Stimulated activated naive CD4-positive, alpha-beta T cell treated with Interleukin-2 at 50 U/mL for 16 hours (primary cell): ENCODE measurements around the gene VSNL1.

ENCODE experiments used
- DNase-seq: peaks from one replicate; lab custom pipeline; 2025; lab: John Stamatoyannopoulos, UW

VSNL1 gene

DNA sequence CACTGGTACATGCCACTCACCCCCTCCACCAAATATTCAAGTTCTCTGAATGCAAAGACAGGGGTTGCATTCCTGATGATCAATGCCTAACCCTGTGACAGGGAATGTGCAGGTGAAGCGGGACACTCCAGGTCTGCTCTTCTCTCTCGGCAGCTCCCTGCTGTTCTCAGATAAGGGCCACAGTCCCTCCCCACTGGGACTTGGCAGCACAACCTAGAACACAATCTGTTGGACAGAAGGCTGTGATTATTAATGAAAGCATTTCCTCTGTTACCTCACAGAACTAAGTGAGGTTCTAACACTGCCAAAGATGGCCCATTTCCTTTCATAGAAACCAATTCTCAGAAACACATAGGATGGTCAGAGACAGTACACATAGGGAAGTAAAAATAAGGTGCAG lies 42.7 kb downstream of the VSNL1 start:
- no peak for DNase-seq

DNA sequence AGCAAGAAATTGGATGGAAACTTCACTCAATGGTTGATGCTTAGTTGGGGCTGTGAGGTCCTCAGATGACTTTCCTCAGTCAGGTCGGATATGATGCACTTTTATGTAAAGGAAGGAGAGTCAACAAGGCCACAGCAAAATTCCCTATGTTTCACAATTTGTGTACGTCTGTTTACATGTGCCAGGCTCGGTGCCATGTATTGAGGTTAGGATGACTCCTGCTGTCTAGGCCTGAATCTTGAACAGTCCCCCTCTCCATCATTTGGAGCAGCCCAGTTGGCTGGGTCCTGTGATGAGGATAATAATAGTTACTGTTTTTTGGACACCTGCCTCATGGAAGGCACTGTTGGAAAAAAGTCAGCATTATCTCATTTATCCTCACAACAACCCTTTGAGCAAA lies 43.1 kb downstream of the VSNL1 start:
- no peak for DNase-seq

DNA sequence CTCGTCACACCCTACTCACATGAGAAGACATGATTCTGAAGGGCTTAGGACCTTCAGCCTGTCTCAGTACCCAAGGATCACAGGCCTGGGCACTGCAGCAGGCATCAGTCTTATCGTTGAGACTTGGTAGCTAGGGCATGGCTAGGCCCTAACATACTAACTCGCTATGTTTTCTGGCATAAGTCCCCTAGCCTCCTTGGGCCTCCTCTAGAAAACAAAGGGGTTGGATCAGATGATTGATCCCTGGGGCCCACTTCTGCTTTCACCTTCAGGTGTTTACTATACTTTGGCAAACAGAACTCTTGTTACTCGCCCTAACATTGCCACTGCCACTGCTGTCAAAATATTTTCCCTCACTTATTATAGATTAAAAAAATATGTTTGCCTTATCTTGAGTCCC lies 44.2 kb downstream of the VSNL1 start:
- no peak for DNase-seq

DNA sequence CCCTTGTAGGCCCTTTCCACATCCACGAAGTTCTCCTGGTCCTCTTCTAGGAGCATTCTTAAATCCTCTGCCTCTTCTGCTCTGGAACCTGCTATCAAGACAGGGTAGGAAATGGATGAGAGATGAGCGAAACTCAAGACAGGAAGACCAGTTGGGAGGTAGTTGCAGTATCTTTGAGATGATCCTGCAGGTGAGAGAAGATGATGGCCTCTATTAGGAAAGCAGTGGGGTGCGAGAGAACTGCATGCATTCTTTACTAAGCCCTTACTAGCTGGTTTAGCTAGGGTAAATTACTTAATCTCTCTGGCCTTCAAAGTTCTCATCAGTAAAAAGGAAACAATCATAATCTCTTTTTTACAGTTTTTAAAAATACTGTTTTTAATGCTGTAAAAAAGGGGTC lies 47.0 kb downstream of the VSNL1 start:
- no peak for DNase-seq

DNA sequence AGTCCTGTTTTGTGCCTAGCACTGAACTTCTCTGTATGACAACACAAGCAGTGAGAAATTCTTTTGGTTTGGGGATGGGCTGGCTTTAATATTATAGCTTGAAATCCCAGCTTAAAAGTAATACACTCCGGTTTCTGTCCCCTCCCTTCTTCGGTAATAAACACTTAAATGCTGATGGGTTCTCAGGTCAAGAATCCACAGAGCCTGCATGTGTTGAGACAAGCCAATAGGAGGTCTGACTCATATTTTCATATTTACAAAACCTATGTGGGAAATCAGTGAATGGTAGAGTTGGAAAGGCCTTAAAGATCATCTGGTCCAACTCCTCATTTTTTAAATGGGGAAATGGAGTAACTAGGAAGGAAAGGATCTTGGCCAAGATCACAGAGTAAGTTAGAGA lies 47.5 kb downstream of the VSNL1 start:
- no peak for DNase-seq

DNA sequence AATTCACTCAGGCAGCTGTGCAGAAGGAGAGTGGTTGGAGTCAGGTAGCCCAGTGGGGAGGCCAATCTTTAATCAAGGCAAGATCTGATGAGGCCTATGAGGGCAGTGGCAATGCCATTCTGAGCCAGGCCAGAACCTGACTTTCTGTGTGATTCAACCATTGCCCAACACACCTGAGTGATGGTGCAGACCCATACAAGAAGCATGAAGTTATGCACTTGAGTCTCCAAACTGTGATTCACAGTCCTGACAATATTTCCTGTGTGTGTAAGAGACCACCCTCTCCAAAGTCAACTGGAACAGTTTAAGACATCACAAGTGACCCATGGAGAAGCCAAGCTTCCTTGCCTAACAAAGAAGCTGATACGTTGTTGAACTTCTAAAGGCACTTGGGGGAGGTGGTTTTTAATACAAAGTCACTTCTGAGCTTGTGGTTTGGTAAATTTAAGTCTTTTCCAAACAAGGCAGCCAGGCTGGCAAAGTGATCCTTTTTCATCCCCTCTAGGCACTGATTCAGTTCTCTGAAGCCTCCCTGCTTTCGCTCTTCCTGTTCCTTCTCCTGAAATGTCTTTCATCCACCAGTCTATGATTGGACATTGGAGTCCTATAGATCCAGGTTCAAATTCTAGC lies 49.0 kb downstream of the VSNL1 start:
- no peak for DNase-seq

DNA sequence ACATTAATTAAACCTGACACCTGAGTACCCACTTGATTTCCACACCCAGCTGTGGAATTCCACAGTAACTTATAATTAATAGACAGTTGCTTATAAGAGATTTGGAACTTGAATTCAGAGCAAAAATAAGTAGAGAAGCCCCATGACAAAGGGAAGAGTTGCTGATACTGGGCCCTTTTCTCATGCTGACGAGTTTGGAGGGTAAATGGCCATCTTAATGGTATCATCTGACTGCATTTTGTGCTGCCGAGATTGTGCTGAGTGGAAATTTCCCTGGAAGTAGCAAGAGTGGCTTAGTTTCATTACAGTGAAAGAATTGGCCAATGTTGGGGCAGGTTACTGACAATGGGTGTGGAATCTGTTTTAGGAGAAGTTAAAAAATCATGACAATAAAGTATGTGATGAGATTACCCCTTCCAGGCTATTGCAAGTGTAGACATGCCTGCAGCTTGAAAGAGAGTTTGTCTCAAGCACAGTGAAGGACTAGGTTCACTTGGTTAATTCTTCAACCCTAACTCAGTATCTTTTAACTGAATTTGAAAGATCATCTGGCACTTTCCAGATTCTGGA lies 49.9 kb downstream of the VSNL1 start:
- no peak for DNase-seq

DNA sequence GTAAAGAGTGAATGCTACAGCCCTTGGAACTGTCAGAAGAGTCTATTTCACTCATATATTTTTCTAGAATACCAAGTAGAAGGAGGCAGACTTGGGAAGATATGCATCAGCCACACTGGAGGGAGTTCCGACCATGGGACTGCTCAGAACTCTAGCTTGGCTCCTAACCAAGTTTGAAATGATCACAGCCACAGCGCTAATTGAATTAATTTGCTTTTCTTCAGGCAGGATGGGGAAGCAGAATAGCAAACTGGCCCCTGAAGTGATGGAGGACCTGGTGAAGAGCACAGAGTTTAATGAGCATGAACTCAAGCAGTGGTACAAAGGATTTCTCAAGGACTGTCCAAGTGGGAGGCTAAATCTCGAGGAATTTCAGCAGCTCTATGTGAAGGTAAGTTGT lies 51.4 kb downstream of the VSNL1 start:
- DNase-seq, result no peak

DNA sequence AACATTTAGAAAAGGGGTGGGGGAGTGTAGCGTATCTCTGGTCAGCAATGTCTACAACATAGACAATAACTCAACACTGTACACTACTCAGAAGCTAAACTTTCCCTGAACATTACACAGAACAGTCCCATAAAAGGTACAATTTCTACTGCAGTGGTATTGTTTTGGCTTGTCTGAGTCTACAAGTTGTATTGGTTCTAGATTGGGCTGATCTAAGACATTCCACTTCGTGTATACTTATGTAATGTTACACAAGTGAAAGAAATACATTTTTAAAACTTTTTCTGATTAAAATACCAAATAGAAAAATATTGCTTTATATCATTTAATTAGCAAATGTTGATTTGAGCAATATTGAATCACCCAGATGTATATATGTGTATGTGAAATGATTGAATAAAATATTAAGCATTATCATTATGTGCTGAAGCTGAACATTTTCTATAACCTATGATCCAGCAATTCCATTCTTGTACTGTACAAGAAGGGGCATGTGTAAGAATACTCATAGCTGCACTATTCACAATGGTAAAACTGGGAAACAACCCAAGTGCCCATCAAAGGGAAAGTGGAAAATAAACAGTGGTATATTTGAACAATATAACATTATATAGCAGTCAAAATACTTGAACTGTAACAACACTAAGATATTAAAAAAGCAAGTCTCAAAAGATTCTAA lies 52.4 kb downstream of the VSNL1 start:
- no peak for DNase-seq

DNA sequence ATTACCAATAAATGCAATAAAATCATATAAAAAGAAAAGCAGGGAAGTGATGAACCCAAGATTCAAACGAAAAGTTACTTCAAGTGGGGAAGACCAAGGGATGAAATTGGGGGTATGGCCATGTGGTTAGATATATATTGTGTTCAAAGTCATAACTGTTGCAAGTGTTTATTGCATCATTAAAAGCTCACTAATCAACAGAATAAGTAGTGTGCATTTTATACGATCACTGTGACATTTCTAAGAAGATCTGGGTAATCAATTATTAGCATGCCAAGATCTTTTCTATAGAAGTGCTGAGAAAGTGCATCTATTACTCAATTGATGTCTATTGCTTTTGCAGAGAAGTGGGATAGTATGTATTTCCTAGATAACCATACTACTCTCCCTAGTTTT lies 52.9 kb downstream of the VSNL1 start:
- DNase-seq, result no peak

DNA sequence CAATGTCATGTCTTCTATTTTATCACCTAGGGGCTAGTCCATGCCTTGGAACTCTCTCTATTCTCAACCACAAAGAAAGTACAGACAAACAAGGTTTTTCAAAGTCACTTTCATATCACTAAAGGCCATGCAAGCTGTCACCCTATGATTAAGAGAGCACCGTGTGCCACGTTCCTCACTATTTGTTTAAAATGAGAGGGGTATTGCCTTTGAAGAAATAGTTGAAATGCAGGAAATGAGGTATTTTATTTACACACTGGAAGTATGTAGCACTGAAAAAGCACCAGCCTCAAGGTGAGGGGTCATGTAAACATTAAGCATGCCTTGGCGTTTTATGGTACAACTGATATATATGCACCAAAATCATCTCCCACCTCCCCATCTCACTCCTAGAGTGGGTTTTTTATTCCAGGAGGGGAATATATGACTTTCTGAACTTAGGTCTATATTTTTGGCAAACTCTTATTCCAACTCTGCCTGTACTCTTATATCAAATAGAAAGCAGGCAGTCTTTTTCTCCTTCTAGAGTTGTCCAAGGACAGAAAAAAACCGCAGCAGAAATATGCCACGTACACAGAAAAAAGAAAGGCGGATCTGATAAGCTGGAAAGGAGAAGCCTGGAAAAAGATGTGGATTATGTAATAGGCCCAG lies 53.5 kb downstream of the VSNL1 start:
- no peak for DNase-seq

DNA sequence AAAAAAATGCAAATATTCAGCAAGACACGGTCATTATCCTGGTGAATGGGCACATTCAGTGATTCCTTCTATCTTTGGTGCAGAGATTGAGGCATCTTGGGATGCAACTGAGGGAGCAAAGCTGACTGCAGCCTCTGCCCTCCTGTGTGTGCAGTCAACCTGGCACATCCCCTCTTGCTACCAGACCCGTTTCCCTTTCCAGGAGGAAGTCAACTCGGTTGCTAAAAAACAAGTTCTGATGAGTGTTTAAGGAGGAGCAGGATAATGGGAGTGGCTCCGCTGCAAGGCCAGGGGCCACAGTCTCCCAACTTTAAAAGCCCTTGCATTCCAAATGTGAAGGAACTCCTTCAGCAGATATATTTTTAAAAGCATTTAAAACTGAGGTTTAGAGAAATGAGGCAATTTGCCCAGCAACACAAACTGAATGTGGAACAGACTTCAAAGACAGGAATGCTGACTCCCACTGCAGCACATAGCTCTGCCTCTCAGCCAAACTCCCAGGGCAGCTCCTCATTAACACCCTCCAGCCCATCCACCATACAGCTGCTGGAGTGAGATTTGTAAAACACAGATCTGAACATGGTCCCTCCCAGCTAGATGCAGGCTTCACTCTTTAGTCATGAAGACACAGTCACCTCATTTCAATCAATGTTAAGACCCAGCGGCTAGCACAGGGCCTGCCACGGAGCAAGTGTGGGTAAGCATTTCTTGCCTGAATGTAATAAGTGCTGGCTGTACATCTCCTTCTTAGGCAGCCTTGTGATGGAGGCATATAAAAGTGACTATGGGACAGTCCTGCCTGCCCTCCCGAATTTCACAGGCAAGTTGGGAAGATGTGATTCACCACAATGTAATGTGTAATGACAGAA lies 54.3 kb downstream of the VSNL1 start:
- no peak for DNase-seq

DNA sequence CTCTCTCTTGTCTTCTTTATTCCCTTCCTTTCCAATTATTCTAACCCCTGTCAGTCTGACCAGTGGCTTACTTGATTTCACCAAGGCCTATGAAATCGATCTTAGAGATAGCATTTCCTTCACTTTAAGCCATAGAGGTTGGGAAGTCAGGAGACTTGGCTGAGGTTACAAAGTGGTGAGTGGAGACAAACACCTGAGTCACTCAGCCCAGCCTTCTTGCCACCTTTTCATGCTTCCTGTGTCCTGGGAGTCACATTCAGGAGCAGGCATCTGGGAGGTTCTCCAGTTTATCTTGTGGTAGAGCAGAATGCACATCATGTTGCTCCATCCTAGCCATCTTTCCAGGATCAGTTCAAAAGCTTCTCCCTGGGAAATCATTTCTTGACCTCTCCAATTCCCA lies 59.1 kb downstream of the VSNL1 start:
- DNase-seq, result no peak

DNA sequence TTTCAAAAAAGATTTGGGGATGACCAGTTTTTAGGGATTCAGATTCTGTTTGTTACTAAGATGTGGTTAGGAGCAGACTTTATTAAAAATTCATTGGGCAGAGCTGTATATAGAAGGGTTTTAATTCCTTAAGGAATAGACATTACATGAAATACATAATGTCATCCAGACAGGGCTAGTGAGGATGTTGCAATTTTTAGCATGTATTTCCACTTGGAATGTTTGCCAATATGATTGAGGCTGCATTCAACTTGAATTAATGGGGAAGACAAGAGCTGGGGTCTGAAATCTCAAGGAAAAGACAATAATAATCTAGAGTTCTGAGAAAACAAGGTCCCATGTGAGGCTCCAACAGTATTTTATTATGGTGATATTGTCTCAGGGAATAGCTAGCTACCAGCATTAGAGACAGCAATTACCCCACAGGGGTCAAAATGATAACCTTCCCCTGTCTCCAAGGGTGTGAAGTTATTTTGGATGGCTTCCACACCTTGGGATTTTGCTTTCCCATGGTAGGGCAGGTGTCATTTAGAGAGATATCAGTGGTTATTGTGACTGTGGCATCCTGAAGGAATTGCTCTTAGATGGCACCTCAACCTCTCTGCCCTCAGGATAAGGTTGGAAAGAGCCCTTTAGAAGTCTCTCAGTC lies 60.2 kb downstream of the VSNL1 start:
- DNase-seq, result no peak

DNA sequence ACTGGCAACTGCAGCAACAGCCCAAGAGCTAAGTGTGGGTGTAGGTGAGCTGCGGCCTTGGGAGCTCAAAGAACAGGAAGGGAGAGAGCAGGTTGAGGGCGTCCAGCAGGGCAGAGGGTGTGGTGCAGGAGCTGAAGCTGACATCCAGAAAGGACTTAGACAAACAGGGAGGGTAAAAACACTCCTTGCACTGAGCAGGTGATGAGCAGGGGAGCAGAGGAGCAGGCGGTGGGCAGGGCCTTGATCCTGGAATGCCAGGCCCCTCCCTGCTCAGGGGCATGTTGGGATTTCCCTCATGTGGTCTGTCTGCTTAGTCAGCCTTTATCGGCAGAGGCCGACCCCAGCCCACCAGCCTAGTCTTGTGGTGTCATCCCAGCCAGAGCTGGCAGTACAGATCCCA lies 63.6 kb downstream of the VSNL1 start:
- no peak for DNase-seq

DNA sequence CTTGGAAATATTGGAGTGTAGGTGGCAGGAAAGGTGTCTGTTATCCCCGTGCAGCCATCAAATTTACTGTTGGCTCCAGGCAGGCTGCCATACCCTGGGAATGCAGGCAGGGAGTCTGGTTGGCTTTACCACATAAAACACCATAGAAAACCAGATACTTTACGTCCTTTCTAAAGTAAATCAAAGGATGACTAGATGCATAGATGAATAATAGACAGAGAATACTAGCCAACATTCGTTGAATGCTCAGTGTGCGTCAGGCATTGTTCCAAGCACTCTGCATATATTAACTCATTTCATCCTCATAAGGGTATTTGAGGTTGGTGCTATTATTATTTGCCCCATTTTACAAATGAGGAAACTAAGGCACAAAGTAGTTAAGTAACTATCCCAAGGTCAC lies 65.2 kb downstream of the VSNL1 start:
- no peak for DNase-seq

DNA sequence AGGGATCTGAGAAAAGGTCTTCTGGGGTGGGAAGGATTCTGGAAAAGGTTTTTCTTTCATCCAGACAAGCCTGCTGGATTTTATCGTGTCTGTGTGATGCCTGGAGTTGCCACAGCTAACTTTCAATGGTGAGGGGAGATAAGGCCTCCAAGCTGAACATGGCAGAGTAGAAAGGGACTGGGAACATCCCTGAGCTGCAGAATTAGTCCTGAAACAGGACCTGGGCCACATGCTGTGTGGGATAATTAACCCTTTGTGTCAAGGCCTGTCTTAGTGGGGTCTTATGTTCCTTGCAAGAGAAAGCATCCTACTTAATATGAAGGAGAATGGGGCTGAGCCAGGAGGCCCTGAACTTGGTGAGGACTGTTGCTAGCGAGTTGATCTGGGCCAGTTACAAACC lies 66.4 kb downstream of the VSNL1 start:
- no peak for DNase-seq

DNA sequence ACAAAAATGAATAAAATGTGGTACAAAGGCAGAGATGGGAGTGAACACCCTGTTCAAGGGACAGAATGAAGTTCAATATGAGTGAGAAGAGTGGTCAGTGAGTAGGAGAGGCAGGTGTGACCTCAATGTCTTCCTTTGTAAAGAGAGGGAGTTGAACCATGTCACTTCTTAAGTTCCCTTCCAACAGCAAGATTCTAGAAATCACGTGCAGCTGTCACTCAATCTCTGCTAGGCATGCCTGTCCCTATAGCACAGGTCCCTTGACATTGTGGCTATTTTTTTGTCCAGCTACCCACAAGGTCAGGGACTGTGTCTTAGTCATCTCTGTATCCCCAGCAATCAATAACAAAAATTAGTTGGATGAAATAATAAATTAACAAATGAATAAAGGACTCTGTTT lies 66.9 kb downstream of the VSNL1 start:
- no peak for DNase-seq

DNA sequence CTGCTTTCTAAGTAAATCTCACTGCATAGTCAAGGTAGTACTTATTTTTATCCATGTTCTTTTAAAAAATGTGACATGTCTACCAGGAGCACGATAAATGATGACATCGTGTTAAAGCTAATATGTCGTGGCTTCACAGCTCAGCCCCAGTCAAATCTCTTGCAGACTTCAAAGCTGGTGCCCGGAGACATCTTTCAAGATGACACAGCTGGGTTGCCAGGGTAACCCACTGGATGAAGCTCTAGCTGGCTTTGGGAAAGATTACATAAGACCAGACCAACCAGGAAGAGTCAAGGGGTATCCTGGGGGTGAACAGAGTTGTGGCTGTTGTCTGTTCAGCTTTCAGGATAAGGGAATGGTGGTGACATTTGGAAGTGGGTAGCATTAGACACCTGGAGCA lies 67.8 kb downstream of the VSNL1 start:
- DNase-seq, result no peak

DNA sequence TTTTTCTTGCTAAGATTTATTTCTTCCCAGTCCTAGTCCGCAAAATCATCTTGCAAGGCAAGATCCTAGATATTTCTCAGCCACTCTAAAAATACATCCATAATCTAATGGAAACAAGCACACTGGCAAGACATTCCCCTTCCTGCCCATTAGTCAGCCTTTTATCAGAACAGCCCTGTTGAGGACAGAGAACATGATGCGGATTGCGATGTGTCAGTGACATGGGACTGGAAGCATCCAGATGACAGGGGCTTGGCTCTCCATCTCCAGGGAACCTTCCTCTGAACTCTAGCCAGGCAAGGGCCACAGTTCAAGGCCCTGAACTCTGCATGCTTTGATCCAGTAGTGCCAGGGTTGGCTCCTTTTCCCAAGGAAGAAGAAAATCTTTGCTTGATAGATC lies 70.0 kb downstream of the VSNL1 start:
- no peak for DNase-seq

DNA sequence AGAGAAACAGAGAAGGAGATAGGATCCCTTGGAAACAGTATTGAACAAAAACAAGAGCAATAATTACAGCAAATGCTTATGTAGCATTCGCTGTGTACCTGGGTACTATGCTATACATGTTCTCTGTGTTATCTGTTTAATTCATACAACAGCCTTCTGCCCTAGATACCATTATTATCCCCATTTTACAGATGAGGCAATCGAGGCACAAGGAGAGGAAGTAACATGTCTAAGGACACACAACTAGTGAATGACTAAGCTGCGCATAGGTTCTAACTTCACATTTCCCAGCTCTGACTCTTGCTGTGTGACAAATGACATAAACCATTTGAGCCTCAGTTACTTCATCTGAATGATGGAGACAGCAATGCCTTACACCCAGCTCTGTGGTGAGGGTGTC lies 70.5 kb downstream of the VSNL1 start:
- no peak for DNase-seq
